Activated naive CD4-positive, alpha-beta T cell treated with anti-CD3 and anti-CD28 coated beads, Interleukin-2, amount 10 ng/mL, durations not matched to agents 7 days and 5 days (primary cell): ENCODE data around the gene GNAT1.

Source experiments
- CTCF ChIA-PET: fragments of 350-600 bp; sonication (Branson Sonifier 250); formaldehyde crosslinking; loops from one replicate; lab custom pipeline; 2021; ENCODE audit warnings: antibody characterized with exemption; lab: Charles Lee
- DNase-seq: peaks from one replicate; pipeline ENCODE4 v3.0.0-alpha.2; 2020
- H3K27ac Mint-ChIP-seq: one replicate; pipeline ENCODE4 v1.8.0; 2021; ENCODE audit warnings: mild to moderate bottlenecking, moderate library complexity, mixed read lengths
- H3K27me3 Mint-ChIP-seq: one replicate; pipeline ENCODE4 v1.8.0; 2021; ENCODE audit warnings: mild to moderate bottlenecking, mixed read lengths
- H3K36me3 Mint-ChIP-seq: one replicate; pipeline ENCODE4 v1.8.0; 2021; ENCODE audit warnings: mixed read lengths
- H3K4me1 Mint-ChIP-seq: one replicate; pipeline ENCODE4 v1.8.0; 2021; ENCODE audit warnings: mixed read lengths
- H3K4me3 Mint-ChIP-seq: one replicate; pipeline ENCODE4 v1.8.0; 2021; ENCODE audit warnings: mild to moderate bottlenecking, moderate library complexity, mixed read lengths
- H3K9me3 Mint-ChIP-seq: one replicate; pipeline ENCODE4 v1.8.0; 2021; ENCODE audit warnings: mixed read lengths

GNAT1 gene

GRCh38 chr3:50156549-50157493 is 34.6 kb upstream of the GNAT1 start:
- no peak overlapping the region for H3K27ac Mint-ChIP-seq
- DNase-seq, result no peak
- H3K36me3 Mint-ChIP-seq, result no peaks in the 10 kb centered on the region
- CTCF ChIA-PET, result interaction anchor here (0.6 to 1.5 kb wide), 2 partner anchors 35 to 242 kb away, joined by 4 to 5 read pairs; no protein-coding TSS in a partner anchor
- peaks cover 7% of the 10 kb centered on the region for H3K4me1 Mint-ChIP-seq
- H3K4me3 Mint-ChIP-seq, result no peak overlapping the region
- H3K27me3 Mint-ChIP-seq, result peaks cover 78% of the 10 kb centered on the region
- H3K9me3 Mint-ChIP-seq, result no peaks in the 10 kb centered on the region

- H3K9me3 Mint-ChIP-seq, result no peaks in the 10 kb centered on the region
- H3K4me1 Mint-ChIP-seq, result peaks cover 7% of the 10 kb centered on the region
- H3K27ac Mint-ChIP-seq, result no peak overlapping the region
- DNase-seq, result no peak
- peaks cover 75% of the 10 kb centered on the region for H3K27me3 Mint-ChIP-seq
- CTCF ChIA-PET, result interaction anchor here (0.6 kb wide), 1 partner anchor 243 kb away, joined by 4 read pairs; no protein-coding TSS in a partner anchor
- H3K36me3 Mint-ChIP-seq, result no peaks in the 10 kb centered on the region
- H3K4me3 Mint-ChIP-seq, result no peak overlapping the region
Measured at GRCh38 chr3:50157827-50158529, 33.4 kb upstream of the GNAT1 start.

GRCh38 chr3:50158530-50159146 is 32.8 kb upstream of the GNAT1 start:
- peaks cover 72% of the 10 kb centered on the region for H3K27me3 Mint-ChIP-seq
- no peak overlapping the region for H3K27ac Mint-ChIP-seq
- no peak overlapping the region for H3K4me3 Mint-ChIP-seq
- no peak for DNase-seq
- peaks cover 7% of the 10 kb centered on the region for H3K4me1 Mint-ChIP-seq
- CTCF ChIA-PET, result no interaction called here
- no peaks in the 10 kb centered on the region for H3K9me3 Mint-ChIP-seq
- H3K36me3 Mint-ChIP-seq, result no peaks in the 10 kb centered on the region

GRCh38 chr3:50160561-50160983 is 30.8 kb upstream of the GNAT1 start:
- Mint-ChIP-seq H3K36me3 (no peaks in the 10 kb centered on the region), H3K27me3 (peaks cover 60% of the 10 kb centered on the region), H3K4me1 (peaks cover 3% of the 10 kb centered on the region), H3K27ac (no peak overlapping the region), H3K9me3 (no peaks in the 10 kb centered on the region), H3K4me3 (no peak overlapping the region)
- DNase-seq, result no peak
- CTCF ChIA-PET, result no interaction called here

- Mint-ChIP-seq H3K4me1 (no peaks in the 10 kb centered on the region), H3K36me3 (no peaks in the 10 kb centered on the region), H3K27ac (no peak overlapping the region), H3K9me3 (no peaks in the 10 kb centered on the region), H3K27me3 (peaks cover 54% of the 10 kb centered on the region), H3K4me3 (no peak overlapping the region)
- CTCF ChIA-PET, result no interaction called here
- no peak for DNase-seq
Measured at GRCh38 chr3:50161320-50161719, 30.1 kb upstream of the GNAT1 start.

- DNase-seq, result no peak
- no peaks in the 10 kb centered on the region for H3K9me3 Mint-ChIP-seq
- H3K27ac Mint-ChIP-seq, result no peak overlapping the region
- H3K4me3 Mint-ChIP-seq, result no peak overlapping the region
- no peaks in the 10 kb centered on the region for H3K4me1 Mint-ChIP-seq
- peaks cover 53% of the 10 kb centered on the region for H3K27me3 Mint-ChIP-seq
- no peaks in the 10 kb centered on the region for H3K36me3 Mint-ChIP-seq
- CTCF ChIA-PET, result no interaction called here
Measured at GRCh38 chr3:50162034-50162883, 29.2 kb upstream of the GNAT1 start.

GRCh38 chr3:50163572-50164455 is 27.6 kb upstream of the GNAT1 start:
- DNase-seq, result no peak
- Mint-ChIP-seq H3K9me3 (no peaks in the 10 kb centered on the region), H3K4me3 (no peak overlapping the region), H3K27me3 (peaks cover 39% of the 10 kb centered on the region), H3K4me1 (no peaks in the 10 kb centered on the region), H3K27ac (no peak overlapping the region), H3K36me3 (no peaks in the 10 kb centered on the region)
- CTCF ChIA-PET, result interaction anchor here (1.4 kb wide), 1 partner anchor 26 kb away, joined by 5 read pairs; no protein-coding TSS in a partner anchor

- no peaks in the 10 kb centered on the region for H3K4me1 Mint-ChIP-seq
- H3K27me3 Mint-ChIP-seq, result peaks cover 37% of the 10 kb centered on the region
- CTCF ChIA-PET, result interaction anchor here (1.4 kb wide), 1 partner anchor 25 kb away, joined by 5 read pairs; no protein-coding TSS in a partner anchor
- H3K27ac Mint-ChIP-seq, result no peak overlapping the region
- DNase-seq, result no peak
- H3K36me3 Mint-ChIP-seq, result no peaks in the 10 kb centered on the region
- H3K9me3 Mint-ChIP-seq, result no peaks in the 10 kb centered on the region
- no peak overlapping the region for H3K4me3 Mint-ChIP-seq
Measured at GRCh38 chr3:50164481-50164880, 26.9 kb upstream of the GNAT1 start.

GRCh38 chr3:50164984-50165909 is 26.2 kb upstream of the GNAT1 start:
- H3K4me3 Mint-ChIP-seq, result no peak overlapping the region
- no peaks in the 10 kb centered on the region for H3K4me1 Mint-ChIP-seq
- H3K36me3 Mint-ChIP-seq, result no peaks in the 10 kb centered on the region
- CTCF ChIA-PET, result no interaction called here
- no peaks in the 10 kb centered on the region for H3K9me3 Mint-ChIP-seq
- H3K27me3 Mint-ChIP-seq, result peaks cover 29% of the 10 kb centered on the region
- DNase-seq, result no peak
- H3K27ac Mint-ChIP-seq, result no peak overlapping the region

- Mint-ChIP-seq H3K27ac (no peak overlapping the region), H3K36me3 (no peaks in the 10 kb centered on the region), H3K4me3 (no peak overlapping the region), H3K4me1 (no peaks in the 10 kb centered on the region), H3K27me3 (peaks cover 25% of the 10 kb centered on the region), H3K9me3 (no peaks in the 10 kb centered on the region)
- CTCF ChIA-PET, result no interaction called here
- no peak for DNase-seq
Measured at GRCh38 chr3:50165910-50166538, 25.4 kb upstream of the GNAT1 start.

GRCh38 chr3:50166620-50167019 is 24.8 kb upstream of the GNAT1 start:
- no peak overlapping the region for H3K4me3 Mint-ChIP-seq
- H3K27ac Mint-ChIP-seq, result no peak overlapping the region
- H3K27me3 Mint-ChIP-seq, result peaks cover 22% of the 10 kb centered on the region
- H3K4me1 Mint-ChIP-seq, result no peaks in the 10 kb centered on the region
- no peaks in the 10 kb centered on the region for H3K9me3 Mint-ChIP-seq
- DNase-seq, result no peak
- no peaks in the 10 kb centered on the region for H3K36me3 Mint-ChIP-seq
- CTCF ChIA-PET, result no interaction called here
